Activated T-helper 2 cell treated with anti-CD3 and anti-CD28 coated beads, Interferon-gamma antibody, Interleukin-2, Interleukin-4, amounts not matched to agents 10 μg/mL and 5 μg/mL and 100 μg/mL, durations not matched to agents 14 hours and 24 hours and 36 hours (primary cell): ENCODE measurements around the gene GYS1. TPM values are rescaled to one million over a fixed set of nuclear protein-coding genes. Genes with fewer than 3 reads are reported as not detected.

ENCODE experiments used
- DNase-seq: peaks from one replicate; pipeline ENCODE4 v3.0.0; 2021; ENCODE audit warnings: low spot score
- H3K27ac Mint-ChIP-seq: one replicate; pipeline ENCODE4 v1.8.0; 2021; ENCODE audit warnings: mixed read lengths
- H3K27me3 Mint-ChIP-seq: one replicate; pipeline ENCODE4 v1.8.0; 2021; ENCODE audit warnings: low read depth, mixed read lengths
- H3K36me3 Mint-ChIP-seq: one replicate; pipeline ENCODE4 v1.8.0; 2021; ENCODE audit warnings: low read depth, mixed read lengths
- H3K4me1 Mint-ChIP-seq: one replicate; pipeline ENCODE4 v1.8.0; 2021; ENCODE audit warnings: low read depth, mixed read lengths
- H3K4me3 Mint-ChIP-seq: one replicate; pipeline ENCODE4 v1.8.0; 2021; ENCODE audit warnings: low read depth, mild to moderate bottlenecking, moderate library complexity, mixed read lengths
- H3K9me3 Mint-ChIP-seq: one replicate; pipeline ENCODE4 v1.8.0; 2021; ENCODE audit warnings: mixed read lengths
- intact Hi-C: fragments of 100-400 bp; cut with micrococcal nuclease; formaldehyde crosslinking; loops from one replicate; pipeline ENCODE4 v1.15.1; 2023
- total RNA-seq: library from RNA; stranded (reverse); gene quantifications from 2 replicates; pipeline ENCODE4 v1.2.3, GENCODE V29; 2022

GYS1 gene
- total RNA-seq, 1 donor from 2014 or later: 70.3 TPM

DNA sequence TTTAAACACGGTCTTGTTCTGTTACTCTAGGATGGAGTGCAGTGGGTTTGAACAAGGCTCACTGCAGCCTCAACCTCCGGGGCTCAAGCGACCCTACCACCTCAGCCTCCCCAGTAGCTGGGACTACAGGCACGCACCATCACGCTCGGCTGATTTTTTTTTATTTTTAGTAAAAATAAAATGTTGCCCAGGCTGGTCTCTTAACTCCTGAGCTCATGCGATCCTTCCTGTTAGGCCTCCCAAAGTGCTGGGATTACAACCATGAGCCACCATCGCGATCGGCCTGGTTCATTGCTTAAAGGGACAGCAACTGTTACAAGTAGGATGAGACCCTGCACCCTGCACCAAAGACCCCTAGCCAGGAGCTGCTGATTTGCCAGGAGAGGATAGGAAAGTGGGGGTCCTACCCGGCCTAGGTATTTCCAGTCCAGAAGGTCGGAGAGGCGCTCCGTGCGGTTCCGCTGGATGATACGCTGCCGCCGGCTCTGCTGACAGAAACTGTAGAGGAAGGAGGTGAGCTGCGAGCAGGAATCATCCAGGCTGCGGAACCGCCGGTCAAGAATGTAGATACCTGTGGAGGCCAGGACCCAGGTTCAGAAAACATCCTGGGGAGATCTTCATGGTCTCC is 22.9 kb downstream of the GYS1 start:
- no peaks in the 10 kb centered on the region for H3K27me3 Mint-ChIP-seq
- peaks cover 13% of the 10 kb centered on the region for H3K4me1 Mint-ChIP-seq
- peaks cover 51% of the 10 kb centered on the region for H3K36me3 Mint-ChIP-seq
- DNase-seq: no peak
- H3K27ac Mint-ChIP-seq: no peak overlapping the region
- H3K4me3 Mint-ChIP-seq: no peak overlapping the region
- intact Hi-C loops: loop anchor here (2.0 kb wide), 1 partner anchor 181 kb away; no protein-coding TSS in a partner anchor
- H3K9me3 Mint-ChIP-seq: no peaks in the 10 kb centered on the region

- intact Hi-C loops: loop anchor here (2.0 kb wide), 1 partner anchor 181 kb away; no protein-coding TSS in a partner anchor
- Mint-ChIP-seq H3K27ac (no peak overlapping the region), H3K9me3 (no peaks in the 10 kb centered on the region), H3K27me3 (no peaks in the 10 kb centered on the region), H3K4me3 (no peak overlapping the region), H3K4me1 (peaks cover 15% of the 10 kb centered on the region), H3K36me3 (peaks cover 51% of the 10 kb centered on the region)
- no peak for DNase-seq
These were observed 23.6 kb downstream of the GYS1 start for GRCh38 chr19:48969276-48970138.

DNA sequence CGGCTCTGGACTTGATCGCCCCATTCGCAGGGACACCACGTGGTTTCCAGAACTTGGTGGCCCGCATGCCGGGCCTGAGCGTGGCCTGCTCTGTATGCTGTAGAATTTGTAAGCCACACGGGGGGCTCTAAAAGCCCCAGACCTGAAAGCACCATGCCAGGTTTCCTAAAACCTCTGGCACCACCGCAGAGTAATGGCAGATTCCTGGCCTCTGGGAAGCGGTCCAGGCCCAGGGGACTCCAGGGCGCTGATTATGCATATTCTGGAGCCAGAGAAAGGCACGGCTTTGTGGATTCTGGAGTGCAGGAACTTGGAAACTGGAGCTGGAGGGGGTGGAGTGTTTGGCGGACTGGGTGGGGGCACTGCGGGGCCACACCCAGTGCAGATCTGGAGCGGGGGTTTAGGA is 24.3 kb downstream of the GYS1 start:
- H3K27me3 Mint-ChIP-seq: no peaks in the 10 kb centered on the region
- H3K4me1 Mint-ChIP-seq: peaks cover 22% of the 10 kb centered on the region
- H3K9me3 Mint-ChIP-seq: no peaks in the 10 kb centered on the region
- DNase-seq: no peak
- peaks cover 45% of the 10 kb centered on the region for H3K36me3 Mint-ChIP-seq
- intact Hi-C loops: no loop called here
- H3K4me3 Mint-ChIP-seq: no peak overlapping the region
- no peak overlapping the region for H3K27ac Mint-ChIP-seq

DNA sequence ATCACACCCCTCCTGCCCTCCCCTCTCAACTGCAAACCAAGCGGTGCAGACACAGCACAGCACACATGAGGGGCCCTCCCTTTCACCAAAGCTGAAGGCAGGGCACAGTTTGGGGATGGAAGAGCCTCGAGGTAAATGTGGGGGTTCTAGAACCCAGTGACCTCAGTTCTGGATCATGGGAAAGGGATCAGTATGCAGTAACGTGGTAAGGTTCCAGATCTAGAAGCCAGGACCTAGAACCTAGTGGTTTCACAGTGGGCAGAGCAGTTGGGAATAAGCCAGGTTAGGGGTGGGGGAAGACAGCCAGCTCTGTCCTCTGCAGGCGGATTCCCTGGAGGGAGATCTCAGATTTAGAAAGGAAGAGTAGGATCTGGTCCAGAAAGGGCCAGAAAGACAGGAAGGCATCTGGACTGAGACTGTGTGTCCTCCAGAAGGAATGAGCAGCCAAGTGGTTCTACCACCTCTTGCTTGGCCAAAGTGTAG is 24.9 kb downstream of the GYS1 start:
- Mint-ChIP-seq H3K4me3 (no peak overlapping the region), H3K27ac (peak overlapping the region; percentile 1), H3K27me3 (no peaks in the 10 kb centered on the region), H3K4me1 (peaks cover 28% of the 10 kb centered on the region), H3K9me3 (no peaks in the 10 kb centered on the region), H3K36me3 (peaks cover 48% of the 10 kb centered on the region)
- intact Hi-C loops: no loop called here
- no peak for DNase-seq

GRCh38 chr19:48967346-48968178 is 25.5 kb downstream of the GYS1 start:
- H3K4me1 Mint-ChIP-seq: peaks cover 32% of the 10 kb centered on the region
- H3K36me3 Mint-ChIP-seq: peaks cover 45% of the 10 kb centered on the region
- H3K27me3 Mint-ChIP-seq: no peaks in the 10 kb centered on the region
- H3K4me3 Mint-ChIP-seq: peak overlapping the region; percentile 96
- intact Hi-C loops: no loop called here
- peak overlapping the region; percentile 1 for H3K27ac Mint-ChIP-seq
- no peaks in the 10 kb centered on the region for H3K9me3 Mint-ChIP-seq
- DNase-seq: no peak

- Mint-ChIP-seq H3K9me3 (no peaks in the 10 kb centered on the region), H3K4me3 (peak overlapping the region; percentile 96), H3K27ac (peak overlapping the region; percentile 99), H3K4me1 (peaks cover 40% of the 10 kb centered on the region), H3K27me3 (no peaks in the 10 kb centered on the region), H3K36me3 (peaks cover 48% of the 10 kb centered on the region)
- no peak for DNase-seq
- intact Hi-C loops: no loop called here
These were observed 26.4 kb downstream of the GYS1 start for GRCh38 chr19:48966541-48967345.

GRCh38 chr19:48965806-48966540 is 27.1 kb downstream of the GYS1 start:
- Mint-ChIP-seq H3K27me3 (no peaks in the 10 kb centered on the region), H3K36me3 (peaks cover 51% of the 10 kb centered on the region), H3K9me3 (no peaks in the 10 kb centered on the region), H3K4me1 (peaks cover 43% of the 10 kb centered on the region), H3K4me3 (peak overlapping the region; percentile 96), H3K27ac (peak overlapping the region; percentile 99)
- peak; percentile 86 for DNase-seq
- intact Hi-C loops: loop anchor here (1.0 to 2.0 kb wide), 5 partner anchors 12 to 171 kb away; partner anchors contain the start of genes BAX, GYS1, NUCB1 and RUVBL2

DNA sequence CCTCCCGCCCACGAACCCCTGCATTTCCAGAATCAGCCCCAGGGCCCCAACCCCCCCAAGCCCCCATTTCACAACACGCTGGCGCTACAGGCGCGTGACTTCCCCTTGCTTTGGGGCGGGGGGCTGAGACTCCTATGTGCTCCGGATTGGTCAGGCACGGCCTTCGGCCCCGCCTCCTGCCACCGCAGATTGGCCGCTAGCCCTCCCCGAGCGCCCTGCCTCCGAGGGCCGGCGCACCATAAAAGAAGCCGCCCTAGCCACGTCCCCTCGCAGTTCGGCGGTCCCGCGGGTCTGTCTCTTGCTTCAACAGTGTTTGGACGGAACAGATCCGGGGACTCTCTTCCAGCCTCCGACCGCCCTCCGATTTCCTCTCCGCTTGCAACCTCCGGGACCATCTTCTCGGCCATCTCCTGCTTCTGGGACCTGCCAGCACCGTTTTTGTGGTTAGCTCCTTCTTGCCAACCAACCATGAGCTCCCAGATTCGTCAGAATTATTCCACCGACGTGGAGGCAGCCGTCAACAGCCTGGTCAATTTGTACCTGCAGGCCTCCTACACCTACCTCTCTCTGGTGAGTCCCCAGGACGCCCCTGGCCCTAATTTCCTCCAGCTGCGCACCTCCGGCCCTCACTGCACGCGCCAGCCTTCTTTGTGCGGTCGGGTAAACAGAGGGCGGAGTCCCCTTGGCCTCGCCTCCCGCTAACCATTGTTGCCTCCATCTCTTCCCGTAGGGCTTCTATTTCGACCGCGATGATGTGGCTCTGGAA is 27.9 kb downstream of the GYS1 start, which contains the start of gene FTL:
Gene FTL, plus strand, starts transcription at position 270 of the 766 bp plus-strand sequence. Its CDS starts 199 bp downstream, at position 469.
- H3K27ac Mint-ChIP-seq: peak within 1 kb of the TSS; percentile 99
- H3K4me1 Mint-ChIP-seq: peaks cover 43% of the 10 kb centered on the region
- H3K9me3 Mint-ChIP-seq: no peaks in the 10 kb centered on the region
- peak; percentile 89 for DNase-seq
- H3K36me3 Mint-ChIP-seq: peaks cover 51% of the 10 kb centered on the region
- no peaks in the 10 kb centered on the region for H3K27me3 Mint-ChIP-seq
- peak within 1 kb of the TSS; percentile 96 for H3K4me3 Mint-ChIP-seq
- intact Hi-C loops: loop anchor here (1.0 to 2.0 kb wide), 5 partner anchors 11 to 170 kb away; partner anchors contain the start of genes BAX, GYS1, NUCB1 and RUVBL2

- peak overlapping the region; percentile 96 for H3K4me3 Mint-ChIP-seq
- no peaks in the 10 kb centered on the region for H3K27me3 Mint-ChIP-seq
- H3K9me3 Mint-ChIP-seq: no peaks in the 10 kb centered on the region
- intact Hi-C loops: loop anchor here (1.0 to 2.0 kb wide), 5 partner anchors 10 to 170 kb away; partner anchors contain the start of genes BAX, GYS1, NUCB1 and RUVBL2
- no peak for DNase-seq
- peak overlapping the region; percentile 99 for H3K27ac Mint-ChIP-seq
- H3K36me3 Mint-ChIP-seq: peaks cover 55% of the 10 kb centered on the region
- H3K4me1 Mint-ChIP-seq: peaks cover 43% of the 10 kb centered on the region
These were observed 28.7 kb downstream of the GYS1 start for GRCh38 chr19:48964205-48965039.
